OCI-LY1 (cell line): ENCODE results near the gene NPIPB4.
"Not testable (repeated sequence)": the region's sequence is repeated elsewhere in the genome, so short reads cannot be mapped to it uniquely, and the experiment has no call there.

ENCODE experiments used
- CTCF ChIP-seq: fragments of 200-600 bp; sonication (generic), shearing (Covaris generic); IDR thresholded peaks from 2 replicates; pipeline ENCODE4 v1.5.1; 2017; ENCODE audit warnings: mild to moderate bottlenecking, antibody characterized with exemption, low read length, moderate library complexity, mixed read lengths
- EZH2 ChIP-seq: fragments of 200-600 bp; sonication (generic), shearing (Covaris generic); IDR thresholded peaks from 2 replicates; pipeline ENCODE4 v1.8.0; 2017; ENCODE audit warnings: borderline replicate concordance, mixed run types, mild to moderate bottlenecking, antibody characterized with exemption, low read length, moderate library complexity, mixed read lengths

GRCh38 chr16:21823258-21823657, 34.3 kb downstream of the NPIPB4 start:
- not testable (repeated sequence) for TF ChIP-seq CTCF, EZH2
